ENCODE data around the gene MAP2K1.
"Not testable (repeated sequence)": the region's sequence is repeated elsewhere in the genome, so short reads cannot be mapped to it uniquely, and the experiment has no call there.

Gene MAP2K1

DNA sequence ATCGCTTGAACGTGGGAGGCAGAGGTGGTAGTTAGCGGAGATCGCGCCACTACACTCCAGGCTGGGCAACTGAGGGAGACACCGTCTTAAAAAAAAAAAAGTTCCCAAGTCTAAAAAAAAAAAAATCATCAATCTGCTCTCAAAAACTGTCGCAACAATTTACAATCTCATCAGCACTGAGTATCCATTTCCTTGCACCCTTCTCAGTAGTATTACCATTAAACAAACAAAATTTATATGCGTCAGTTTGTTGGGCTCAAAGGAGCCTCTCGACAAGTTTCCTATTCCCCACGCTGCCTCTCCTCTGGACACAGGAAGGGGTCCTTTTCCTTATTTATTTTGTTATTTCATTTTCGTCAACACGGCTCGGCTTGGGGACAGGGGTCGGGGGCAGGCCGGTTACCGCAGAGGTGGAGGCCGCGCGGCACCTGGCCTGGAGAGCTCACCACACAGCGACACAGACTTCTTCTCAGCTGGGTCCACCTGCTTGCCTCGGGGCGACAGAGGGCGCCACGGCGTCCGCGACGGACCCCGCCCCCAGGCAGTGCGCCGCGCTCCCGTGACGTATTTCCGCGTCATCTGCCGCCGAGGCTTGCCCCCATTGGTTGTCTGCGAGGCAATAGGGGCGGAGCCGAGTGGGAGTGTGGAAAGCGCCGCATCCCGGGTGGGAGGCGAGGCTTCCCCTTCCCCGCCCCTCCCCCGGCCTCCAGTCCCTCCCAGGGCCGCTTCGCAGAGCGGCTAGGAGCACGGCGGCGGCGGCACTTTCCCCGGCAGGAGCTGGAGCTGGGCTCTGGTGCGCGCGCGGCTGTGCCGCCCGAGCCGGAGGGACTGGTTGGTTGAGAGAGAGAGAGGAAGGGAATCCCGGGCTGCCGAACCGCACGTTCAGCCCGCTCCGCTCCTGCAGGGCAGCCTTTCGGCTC, at the start of gene MAP2K1:
Gene MAP2K1, plus strand, starts transcription at position 709 of the 920 bp plus-strand sequence. CDS start 436 bp downstream, outside the sequence.
- DNase-seq (ENCODE audit: low spot score) = peak; percentile 95

DNA sequence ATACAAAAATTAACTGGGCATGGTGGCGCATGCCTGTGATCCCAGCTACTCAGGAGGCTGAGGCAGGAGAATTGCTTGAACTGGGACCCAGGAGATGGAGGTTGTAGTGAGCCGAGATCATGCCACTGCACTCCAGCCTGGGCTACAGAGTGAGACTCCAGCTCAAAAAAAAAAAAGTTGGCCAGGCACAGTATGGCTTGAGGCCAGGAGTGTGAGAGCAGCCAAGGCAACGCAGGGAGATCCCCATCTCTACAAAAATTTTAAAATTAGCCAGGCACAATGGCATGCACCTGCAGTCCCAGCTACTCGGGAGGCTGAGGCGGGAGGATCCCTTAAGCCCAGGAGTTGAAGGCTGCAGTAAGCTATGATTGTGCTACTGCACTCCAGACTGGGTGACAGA, 38.2 kb upstream of the MAP2K1 start:
- DNase-seq (ENCODE audit: low spot score) = not testable (repeated sequence)

DNA sequence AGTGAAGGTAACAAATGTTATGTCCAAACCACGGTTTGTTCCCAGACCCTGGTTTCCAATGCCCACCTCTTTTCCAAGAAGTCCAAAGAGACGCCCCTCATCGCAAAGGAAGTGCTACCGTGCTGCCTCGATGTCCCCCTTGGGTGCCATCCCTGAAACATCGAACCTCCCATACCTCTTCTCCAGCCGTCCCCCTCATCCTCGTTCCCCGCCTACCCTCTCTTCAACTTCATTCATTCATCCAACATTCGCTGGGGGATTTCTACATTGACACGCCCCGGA, 30.7 kb upstream of the MAP2K1 start:
- DNase-seq (ENCODE audit: low spot score) = no peak

DNA sequence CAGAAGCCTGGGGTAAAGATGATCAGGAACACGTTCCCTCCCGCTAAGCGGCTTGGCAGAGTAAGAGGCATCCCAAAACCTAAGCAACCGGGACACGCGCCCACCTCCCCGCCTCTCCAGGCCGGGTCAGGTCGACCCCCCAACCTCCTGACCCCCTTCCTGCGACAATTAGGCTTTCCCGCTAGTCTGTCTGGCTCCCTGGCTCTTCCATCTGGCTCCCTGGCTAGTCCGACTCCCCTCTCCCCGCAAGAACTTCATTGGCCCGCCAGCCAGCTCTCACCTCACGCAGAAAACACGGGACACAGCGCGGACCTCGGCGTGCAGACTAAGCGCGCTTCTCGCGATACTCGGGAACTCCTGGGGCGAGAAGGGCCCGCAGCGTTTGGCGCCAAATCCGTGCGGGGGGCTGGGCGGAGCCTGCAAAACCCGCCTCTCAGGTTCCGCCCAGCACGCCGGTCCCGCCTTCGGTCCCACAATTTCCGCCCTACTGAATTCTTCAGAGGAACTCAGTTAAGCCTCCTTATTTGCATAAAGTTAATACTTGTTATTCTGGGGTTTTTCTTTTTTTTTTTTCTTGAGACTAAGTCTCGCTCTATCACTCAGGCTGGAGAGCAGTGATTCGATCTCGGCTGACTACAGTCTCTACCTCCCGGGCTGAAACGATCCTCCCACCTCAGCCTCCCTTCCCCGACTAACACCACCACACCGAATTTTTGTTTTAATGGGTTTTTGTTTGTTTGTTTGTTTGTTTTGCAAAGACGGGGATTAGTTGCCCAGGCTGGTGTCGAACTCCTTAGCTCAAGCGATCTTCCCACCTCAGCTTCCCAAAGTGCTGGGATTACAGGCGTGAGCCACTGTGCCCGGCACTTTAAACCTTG, 30.1 kb upstream of the MAP2K1 start, which contains the start of gene TIPIN:
Gene TIPIN, minus strand, starts transcription at position 327 of the 878 bp plus-strand sequence. CDS start 3,738 bp downstream, outside the sequence.
- peak; percentile 95 for DNase-seq (ENCODE audit: low spot score)

DNA sequence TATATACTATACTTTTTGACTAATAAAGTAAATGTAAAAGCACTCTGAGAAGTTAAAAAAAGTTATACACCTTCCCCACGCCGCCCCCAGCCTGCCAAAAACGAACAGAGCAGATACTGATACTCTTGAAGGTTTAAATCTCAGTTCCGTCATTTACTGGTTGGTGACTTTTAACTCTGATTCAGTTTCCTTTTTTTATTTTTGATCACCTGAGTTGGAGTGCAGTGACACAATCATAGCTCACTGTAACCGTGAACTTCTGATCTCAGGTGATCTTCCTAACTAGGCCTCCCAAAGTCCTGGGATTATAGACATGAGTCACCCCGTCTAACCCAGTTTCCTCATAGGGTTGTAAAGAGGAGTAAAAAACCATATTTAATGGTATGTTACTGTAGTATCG, 27.0 kb upstream of the MAP2K1 start:
- DNase-seq (ENCODE audit: low spot score) = peak; percentile 11

DNA sequence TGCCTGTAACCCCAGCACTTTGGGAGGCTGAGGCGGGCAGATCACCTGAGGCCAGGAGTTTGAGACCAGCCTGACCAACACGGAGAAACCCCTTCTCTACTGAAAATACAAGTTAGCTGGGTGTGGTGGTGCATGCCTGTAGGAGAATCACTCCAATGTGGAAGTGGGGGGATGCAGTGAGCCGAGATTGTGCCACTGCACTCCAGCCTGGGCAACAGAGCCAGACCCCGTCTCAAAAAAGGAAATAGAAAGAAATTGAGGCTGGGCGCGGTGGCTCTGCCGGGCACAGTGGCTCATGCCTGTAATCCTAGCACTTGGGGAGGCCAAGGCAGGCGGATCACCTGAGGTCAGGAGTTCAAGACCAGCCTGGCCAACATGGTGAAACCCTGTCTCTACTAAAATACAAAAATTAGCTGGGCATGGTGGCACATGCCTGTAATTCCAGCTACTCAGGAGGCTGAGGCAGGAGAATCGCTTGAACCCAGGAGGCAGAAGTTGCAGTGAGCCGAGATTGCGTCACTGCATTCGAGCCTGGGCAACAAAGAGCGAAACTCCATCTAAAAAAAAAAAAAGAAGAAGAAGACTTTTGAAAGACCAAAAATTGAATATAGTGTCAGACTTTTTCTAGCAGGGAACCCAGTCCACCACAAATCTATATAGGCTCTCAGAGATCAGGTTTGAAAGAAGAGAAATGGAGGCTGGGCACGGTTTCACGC, 24.8 kb upstream of the MAP2K1 start:
- not testable (repeated sequence) for DNase-seq (ENCODE audit: low spot score)

DNA sequence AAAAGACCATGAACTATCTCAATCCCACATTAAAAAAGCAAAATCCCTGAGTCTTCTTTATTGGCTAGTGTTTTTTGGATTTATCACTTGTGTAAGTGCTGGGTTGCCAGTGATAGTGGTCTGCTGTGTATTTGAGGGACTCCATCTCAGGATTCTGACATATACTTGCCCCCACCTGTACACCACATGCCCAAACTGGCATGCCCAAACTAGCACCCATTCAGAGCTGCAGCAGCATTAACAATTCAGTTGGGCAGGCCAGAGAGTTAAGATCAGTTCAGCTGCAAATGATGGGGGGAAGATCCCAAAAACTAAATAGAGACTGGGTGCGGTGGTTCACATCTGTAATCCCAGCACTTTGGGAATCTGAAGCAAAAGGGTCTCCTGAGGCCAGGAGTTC, 23.9 kb upstream of the MAP2K1 start:
- DNase-seq (ENCODE audit: low spot score) = no peak

DNA sequence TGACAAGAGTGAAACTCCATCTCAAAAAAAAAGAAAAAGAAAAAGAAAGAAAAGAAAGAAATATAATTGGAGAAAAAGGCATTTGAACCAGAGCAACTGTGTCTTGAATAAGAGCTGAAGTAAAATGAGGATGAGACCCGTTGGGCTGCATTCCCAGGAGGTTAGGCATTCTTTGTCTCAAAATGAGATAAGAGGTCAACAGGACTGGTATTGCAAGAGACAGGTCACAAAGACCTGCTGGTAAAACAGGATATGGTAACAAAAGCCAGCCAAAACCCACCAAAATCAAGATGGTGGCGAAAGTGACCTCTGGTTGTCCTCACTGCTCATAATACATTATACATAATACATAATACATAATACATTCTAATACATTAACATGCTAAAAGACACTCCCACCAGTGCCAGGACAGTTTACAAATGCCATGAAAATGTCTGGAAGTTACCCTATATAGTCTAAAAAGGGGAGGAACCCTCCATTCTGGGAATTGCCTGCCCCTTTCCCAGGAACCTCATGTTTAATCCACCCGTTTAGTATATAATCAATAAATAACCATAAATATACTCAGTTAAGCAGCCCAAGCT, 21.7 kb upstream of the MAP2K1 start:
- no peak for DNase-seq (ENCODE audit: low spot score)

DNA sequence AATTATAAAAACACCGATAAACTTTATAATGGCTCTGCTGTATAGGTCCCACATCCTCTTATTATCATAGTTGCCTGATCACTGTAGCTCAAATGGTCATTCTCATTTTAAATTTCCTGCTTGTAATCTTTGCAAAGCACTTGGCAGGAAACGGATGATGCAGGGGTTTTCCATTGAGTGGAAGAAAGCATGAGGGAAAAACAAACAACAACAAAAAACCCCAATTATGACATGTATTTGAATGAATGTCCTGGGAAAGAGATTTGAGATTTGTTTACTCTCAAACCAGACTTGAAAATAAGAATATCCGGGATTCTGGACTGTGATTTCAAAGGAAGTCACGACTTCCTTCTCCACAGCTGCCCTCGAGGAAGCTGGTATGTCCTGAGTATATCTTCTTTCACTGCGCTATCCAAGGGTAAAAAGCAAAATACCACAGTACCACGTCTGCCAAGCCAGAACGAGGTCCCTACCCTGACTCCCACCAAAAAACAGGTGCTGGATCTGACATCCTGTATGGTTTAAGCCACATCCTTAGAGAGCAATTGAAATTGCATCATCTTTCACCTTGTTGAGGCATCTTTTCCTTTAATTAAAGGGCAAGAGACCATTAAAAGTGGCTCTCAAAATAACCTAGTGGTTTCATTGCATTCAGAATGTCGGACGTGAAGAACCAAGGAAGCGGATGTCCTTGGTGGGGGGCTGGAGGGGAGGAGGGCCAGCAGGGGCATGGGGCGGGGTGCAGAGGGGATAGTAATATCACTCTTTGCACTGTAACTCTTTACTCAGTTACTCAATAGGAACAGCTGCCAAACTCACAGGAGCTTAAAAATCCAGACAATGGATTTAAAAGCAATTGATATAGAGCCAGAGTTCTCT, 16.7 kb upstream of the MAP2K1 start:
- peak; percentile 23 for DNase-seq (ENCODE audit: low spot score)

DNA sequence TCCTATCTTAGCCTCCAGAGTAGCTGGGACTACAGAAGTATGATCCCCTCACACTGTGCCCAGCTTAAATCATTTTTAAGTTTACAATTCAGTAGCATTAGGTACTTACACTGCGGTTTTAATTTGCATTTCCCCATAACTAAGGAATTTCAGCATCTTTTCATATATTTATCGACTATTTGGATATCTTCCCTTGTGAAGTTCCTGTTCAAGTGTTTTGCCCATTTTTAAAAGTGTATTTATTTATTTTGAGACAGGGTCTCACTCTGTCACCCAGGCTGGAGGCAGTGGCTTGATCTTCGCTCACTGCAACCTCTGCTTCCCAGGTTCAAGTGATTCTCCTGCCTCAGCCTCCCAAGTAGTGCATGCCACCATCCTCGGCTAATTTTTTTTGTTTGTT, 12.5 kb upstream of the MAP2K1 start:
- DNase-seq (ENCODE audit: low spot score) = no peak

DNA sequence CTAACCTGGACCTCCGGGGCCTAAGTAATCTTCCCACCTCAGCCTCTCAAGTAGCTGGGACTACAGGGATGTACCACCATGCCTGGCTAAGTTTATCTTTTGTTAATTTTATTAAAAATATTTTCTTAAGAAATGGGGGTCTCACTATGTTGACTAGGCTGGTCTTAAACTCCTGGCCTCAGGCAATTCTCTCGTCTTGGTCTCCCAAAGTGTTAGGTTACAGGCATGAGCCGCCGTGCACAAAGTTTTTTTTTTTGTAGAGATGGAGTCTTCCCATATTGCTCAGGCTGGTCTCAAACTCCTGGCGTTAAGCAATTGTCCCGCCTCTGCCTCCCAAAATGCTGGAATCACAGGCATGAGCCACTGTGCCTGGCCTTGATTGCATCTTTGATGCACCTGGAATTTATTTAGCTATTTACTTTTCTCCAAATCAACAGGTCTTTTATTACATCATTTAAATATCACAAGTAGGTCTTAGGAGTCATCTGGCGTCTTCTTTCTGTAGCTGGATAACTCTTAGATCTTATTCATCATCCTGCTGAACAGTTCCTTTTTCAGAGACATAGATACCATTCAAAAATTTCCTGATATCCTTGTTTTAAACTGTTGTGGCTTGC, 7.8 kb upstream of the MAP2K1 start:
- no peak for DNase-seq (ENCODE audit: low spot score)

DNA sequence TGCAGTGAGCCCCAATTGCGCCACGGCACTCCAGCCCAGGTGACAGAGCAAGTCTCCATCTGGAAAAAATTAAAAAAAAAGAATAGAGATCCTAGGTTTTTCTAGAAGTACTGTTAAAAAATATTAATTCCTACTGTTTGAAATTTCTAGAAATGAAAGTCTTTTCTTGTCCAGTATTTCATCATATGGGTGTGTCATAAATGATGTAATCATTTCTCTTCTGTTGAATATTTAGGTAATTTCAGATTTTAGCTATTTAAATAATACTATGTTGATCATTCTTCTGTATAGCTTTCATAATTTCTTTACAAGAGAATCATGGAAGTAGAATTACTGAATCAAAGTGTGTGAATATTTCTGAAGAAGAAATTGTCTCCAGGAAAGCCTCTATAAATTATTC, 5.3 kb upstream of the MAP2K1 start:
- not testable (repeated sequence) for DNase-seq (ENCODE audit: low spot score)

DNA sequence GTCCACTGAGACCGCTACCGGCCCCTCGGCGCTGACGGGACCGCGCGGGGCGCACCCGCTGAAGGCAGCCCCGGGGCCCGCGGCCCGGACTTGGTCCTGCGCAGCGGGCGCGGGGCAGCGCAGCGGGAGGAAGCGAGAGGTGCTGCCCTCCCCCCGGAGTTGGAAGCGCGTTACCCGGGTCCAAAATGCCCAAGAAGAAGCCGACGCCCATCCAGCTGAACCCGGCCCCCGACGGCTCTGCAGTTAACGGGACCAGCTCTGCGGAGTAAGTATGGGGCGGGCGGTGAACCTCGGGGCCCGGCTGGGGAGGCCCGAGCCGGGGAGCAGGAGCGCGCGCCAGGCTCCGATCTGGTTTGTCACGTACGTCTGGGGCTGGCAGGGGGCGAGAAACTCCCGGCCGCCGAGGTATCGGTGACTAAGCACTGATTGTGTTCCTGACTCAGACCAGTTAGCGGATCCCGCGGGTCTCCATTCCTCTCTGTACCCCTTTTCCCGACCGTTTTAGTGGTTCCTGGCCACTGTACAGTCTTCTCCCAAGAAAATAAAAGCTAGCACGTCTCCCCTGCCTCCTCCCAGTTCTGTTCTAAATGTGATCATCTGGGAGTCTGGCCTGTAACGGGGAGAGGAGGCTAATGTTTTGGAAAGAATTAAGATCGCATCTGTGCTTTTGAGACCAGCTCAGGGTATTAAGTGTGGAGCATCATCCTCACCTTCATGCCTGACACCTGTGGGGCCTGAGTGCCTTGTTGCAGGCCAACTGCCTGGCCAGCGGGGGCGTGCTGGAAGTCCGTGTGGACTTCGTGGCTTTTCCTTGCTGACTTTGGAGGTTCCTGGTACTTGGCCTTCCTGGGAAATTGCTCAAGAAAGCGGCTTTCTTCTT, 691 bp downstream of the MAP2K1 start:
- DNase-seq (ENCODE audit: low spot score) = peak; percentile 49

DNA sequence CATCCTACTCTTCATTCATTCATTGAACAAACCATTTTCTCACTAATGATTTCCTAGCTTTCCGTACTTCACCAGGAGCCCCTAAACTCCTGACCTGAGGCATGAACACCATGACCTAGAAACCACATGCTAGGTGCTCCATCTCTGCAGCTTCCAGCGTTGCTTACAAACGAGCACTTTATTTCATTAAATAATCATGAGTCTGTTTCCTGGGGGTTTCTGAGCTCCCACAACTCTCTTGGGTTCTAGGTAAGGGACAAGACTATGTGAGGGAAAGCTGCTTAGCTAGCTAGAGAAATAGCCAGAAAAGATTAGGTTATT, 1.3 kb downstream of the MAP2K1 start:
- no peak for DNase-seq (ENCODE audit: low spot score)

DNA sequence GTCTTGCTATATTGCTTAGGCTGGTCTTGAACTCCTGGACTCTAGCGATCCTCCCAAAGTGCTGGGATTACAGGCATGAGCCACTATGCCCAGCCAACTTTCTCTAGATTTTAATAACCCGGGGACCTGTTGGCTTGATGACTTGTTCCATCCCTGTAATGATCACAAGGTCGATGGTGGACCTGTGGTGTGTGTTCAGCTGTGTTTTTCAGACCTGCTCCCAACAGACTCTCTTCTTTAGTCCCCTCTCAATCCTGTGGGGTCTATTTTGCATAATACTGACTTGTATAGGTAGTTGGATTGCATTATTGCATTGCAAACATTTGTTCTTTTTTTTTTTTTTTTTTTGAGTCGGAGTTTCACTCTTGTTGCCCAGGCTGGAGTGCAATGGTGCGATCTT, 1.9 kb downstream of the MAP2K1 start:
- no peak for DNase-seq (ENCODE audit: low spot score)

DNA sequence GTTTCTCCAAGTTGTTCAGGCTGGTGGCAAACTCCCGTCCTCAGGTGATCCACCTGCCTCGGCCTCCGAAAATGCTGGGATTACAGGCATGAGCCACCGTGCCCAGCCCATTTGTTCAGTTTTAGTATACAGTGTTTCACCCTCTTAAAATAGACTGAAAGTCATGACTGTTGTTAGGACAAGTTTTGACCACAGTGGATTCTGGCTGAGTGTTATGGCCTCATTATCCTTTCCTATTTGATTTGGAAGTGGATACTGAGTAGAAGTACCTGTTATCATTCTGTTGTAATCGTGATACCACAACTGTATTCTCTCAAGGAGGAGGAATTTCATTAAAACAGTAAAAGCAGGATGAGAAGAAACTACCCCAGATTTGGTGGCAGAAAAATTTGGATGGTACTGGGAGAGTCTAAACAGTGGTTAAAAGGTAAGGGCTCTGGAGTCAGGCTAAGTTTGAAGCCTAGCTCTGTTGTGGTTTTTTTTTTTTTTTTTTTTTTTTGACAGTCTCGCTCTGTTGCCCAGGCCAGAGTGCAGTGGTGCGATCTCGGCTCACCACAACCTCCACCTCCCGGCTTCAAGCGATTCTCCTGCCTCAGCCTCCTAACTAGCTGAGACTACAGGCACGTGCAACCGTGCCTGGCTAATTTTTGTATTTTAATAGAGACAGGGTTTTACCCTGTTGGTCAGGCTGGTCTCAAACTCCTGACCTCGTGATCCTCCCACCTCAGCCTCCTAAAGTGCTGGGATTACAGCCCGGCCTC, 2.6 kb downstream of the MAP2K1 start:
- DNase-seq (ENCODE audit: low spot score) = no peak

DNA sequence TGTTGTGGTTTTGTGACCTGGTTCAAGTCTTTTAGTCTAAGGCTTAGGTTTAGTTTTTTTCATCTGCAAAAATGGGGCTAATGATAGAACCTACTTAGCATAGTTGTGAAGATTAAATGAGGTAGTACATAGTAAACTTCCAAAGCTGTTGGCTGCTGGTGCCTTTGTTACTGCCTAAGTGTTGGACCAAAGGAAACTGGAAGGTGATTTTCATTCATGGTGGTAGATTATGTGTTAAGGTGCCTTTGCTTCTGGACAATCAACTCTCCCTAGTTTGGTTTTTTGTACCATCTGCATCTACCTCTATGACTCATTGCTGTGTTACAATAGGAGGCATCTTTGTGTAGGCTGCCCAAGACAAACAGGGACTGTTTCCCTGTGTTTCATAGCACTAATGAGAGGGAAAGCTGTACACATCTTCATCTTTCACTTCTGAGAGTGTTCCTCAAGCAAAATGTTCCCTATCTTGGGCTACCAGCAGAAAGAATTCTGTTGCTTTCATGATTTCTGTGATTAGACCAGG, 3.2 kb downstream of the MAP2K1 start:
- no peak for DNase-seq (ENCODE audit: low spot score)

DNA sequence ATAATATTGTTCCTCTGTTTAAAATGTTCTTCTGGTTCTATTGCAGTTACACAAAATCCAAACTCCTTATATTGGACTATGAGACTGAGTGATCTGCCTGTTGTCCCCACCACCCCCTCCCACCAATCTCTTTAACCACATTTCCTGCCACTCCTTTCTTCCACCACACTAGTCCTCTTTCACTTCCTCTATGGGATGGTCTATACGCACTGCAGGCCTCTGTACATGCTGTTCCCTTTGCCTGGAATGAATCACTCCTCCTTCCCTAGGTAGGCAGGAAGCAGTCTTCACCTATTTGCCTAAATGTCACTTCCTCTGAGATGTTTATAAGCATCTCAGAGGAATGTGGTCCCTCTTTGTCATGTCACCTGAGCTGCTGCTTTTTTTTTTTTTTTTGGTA, 4.0 kb downstream of the MAP2K1 start:
- DNase-seq (ENCODE audit: low spot score) = peak; percentile 47

DNA sequence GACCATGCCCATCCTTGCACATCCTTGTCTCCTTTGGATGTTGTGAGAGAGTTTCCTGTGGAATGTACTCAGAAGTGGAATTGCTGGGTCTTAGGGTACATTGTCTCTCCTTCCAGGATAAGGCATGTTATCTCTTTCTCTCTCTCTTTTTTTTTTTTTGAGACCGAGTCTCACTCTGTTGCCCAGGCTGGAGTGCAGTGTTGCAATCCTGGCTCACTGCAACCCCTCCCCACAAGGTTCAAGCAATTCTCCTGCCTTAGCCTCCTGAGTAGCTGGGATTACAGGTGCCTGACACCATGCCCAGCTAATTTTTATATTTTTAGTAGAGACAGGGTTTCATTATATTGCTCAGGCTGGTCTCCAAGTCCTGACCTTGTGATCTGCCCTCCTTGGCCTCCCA, 6.3 kb downstream of the MAP2K1 start:
- DNase-seq (ENCODE audit: low spot score) = not testable (repeated sequence)

All from germinal center (tissue), 1 donor.